DND-41 (cell line): ENCODE measurements around the gene PSMG4.

Source experiments
- EZH2 ChIP-seq: IDR thresholded peaks from 3 replicates; pipeline ENCODE4 v1.6.1; 2012; ENCODE audit warnings: borderline replicate concordance, low read depth, mild to moderate bottlenecking, moderate library complexity, low read length, inconsistent platforms; ENCODE audit not compliant: severe bottlenecking
- TF ChIP-seq, protein P1 (sequence below): IDR thresholded peaks from 2 replicates; pipeline ENCODE4 v1.5.1; 2012; ENCODE audit warnings: borderline replicate concordance, low read length, moderate library complexity, mild to moderate bottlenecking; ENCODE audit not compliant: poor library complexity, severe bottlenecking; ENCODE audit errors: extremely low read depth

DNA sequence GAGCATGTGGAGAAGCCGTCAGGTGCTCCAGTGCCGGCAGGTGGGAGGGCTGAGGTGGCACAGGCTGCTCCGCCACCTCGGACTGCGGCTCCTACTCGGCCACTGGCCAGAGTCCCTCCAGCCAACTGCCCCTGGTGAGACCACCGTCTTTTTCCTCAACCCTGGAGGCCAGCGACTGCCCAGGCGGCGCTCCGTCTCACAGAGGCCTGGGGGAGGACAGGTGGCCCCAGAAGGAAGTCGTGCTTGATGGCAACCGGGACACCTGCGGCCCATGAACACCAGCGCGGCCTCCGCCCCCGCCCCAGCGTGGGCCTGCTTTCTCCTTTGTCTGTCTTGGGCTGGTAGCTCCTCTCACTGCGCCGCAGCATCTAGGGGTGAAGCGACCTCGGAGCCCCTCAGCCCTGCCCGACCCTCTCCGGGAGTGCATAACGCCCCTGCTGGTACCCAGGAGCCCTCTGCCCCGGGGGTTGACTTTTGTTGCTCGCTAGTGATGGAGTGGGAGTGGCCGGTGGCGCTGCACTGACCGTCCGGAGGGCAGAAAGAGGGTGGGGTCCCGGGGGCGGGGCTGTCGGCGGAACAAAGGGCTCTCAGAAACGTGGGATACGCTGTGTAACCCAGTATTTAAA lies 30.6 kb upstream of the PSMG4 start:
- TF ChIP-seq, protein P1, sequence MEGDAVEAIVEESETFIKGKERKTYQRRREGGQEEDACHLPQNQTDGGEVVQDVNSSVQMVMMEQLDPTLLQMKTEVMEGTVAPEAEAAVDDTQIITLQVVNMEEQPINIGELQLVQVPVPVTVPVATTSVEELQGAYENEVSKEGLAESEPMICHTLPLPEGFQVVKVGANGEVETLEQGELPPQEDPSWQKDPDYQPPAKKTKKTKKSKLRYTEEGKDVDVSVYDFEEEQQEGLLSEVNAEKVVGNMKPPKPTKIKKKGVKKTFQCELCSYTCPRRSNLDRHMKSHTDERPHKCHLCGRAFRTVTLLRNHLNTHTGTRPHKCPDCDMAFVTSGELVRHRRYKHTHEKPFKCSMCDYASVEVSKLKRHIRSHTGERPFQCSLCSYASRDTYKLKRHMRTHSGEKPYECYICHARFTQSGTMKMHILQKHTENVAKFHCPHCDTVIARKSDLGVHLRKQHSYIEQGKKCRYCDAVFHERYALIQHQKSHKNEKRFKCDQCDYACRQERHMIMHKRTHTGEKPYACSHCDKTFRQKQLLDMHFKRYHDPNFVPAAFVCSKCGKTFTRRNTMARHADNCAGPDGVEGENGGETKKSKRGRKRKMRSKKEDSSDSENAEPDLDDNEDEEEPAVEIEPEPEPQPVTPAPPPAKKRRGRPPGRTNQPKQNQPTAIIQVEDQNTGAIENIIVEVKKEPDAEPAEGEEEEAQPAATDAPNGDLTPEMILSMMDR: no peak
- no peak for TF ChIP-seq EZH2
